ENCODE data around the gene L3MBTL2.
A peak's percentile ranks its signal among the peaks of the same experiment; 100 is the strongest.
"Not testable (repeated sequence)": the region's sequence is repeated elsewhere in the genome, so short reads cannot be mapped to it uniquely, and the experiment has no call there.

L3MBTL2 gene

GRCh38 chr22:41241133-41241676, 36.1 kb downstream of the L3MBTL2 start:
- no peak for DNase-seq

- DNase-seq, result no peak
Measured at GRCh38 chr22:41242396-41243117, 37.4 kb downstream of the L3MBTL2 start.

GRCh38 chr22:41243361-41243760, 38.2 kb downstream of the L3MBTL2 start:
- no peak for DNase-seq

GRCh38 chr22:41245917-41246499, 40.9 kb downstream of the L3MBTL2 start:
- no peak for DNase-seq

GRCh38 chr22:41247703-41248102, 42.6 kb downstream of the L3MBTL2 start:
- DNase-seq, result no peak

- no peak for DNase-seq
Measured at GRCh38 chr22:41248314-41248713, 43.2 kb downstream of the L3MBTL2 start.

GRCh38 chr22:41248758-41249157, 43.6 kb downstream of the L3MBTL2 start:
- no peak for DNase-seq

- no peak for DNase-seq
Measured at GRCh38 chr22:41249442-41249841, 44.3 kb downstream of the L3MBTL2 start.

- no peak for DNase-seq
Measured at GRCh38 chr22:41250127-41250526, 45.0 kb downstream of the L3MBTL2 start.

- no peak for DNase-seq
Measured at GRCh38 chr22:41252365-41252764, 47.3 kb downstream of the L3MBTL2 start.

GRCh38 chr22:41254230-41254629, 49.1 kb downstream of the L3MBTL2 start:
- DNase-seq, result no peak

GRCh38 chr22:41256254-41257253, 51.4 kb downstream of the L3MBTL2 start:
- DNase-seq, result peak in 1 of 2 donors; percentile 25

- no peak for DNase-seq
Measured at GRCh38 chr22:41257696-41258095, 52.6 kb downstream of the L3MBTL2 start.

GRCh38 chr22:41259756-41260155, 54.6 kb downstream of the L3MBTL2 start:
- DNase-seq, result not testable (repeated sequence)

- no peak for DNase-seq
Measured at GRCh38 chr22:41260871-41261270, 55.8 kb downstream of the L3MBTL2 start.

GRCh38 chr22:41261541-41262249, 56.6 kb downstream of the L3MBTL2 start:
- no peak for DNase-seq

GRCh38 chr22:41262250-41262765, 57.2 kb downstream of the L3MBTL2 start:
- no peak for DNase-seq

GRCh38 chr22:41263704-41264103, 58.6 kb downstream of the L3MBTL2 start:
- no peak for DNase-seq

GRCh38 chr22:41264408-41264941, 59.4 kb downstream of the L3MBTL2 start:
- DNase-seq, result no peak

GRCh38 chr22:41267958-41268357, 62.8 kb downstream of the L3MBTL2 start:
- DNase-seq, result no peak

GRCh38 chr22:41271787-41272186, 66.7 kb downstream of the L3MBTL2 start:
- no peak for DNase-seq

- DNase-seq, result no peak
Measured at GRCh38 chr22:41273128-41273527, 68.0 kb downstream of the L3MBTL2 start.

Measured in inflammatory macrophage (primary cell).